Measurements from ENCODE around the gene LDB1. TPM values are rescaled to one million over a fixed set of nuclear protein-coding genes. Genes with fewer than 3 reads are reported as not detected.

LDB1 gene
- total RNA-seq, 4 donors from 2014 or later: 31.9 to 81.9 (median 54.1) TPM

DNA sequence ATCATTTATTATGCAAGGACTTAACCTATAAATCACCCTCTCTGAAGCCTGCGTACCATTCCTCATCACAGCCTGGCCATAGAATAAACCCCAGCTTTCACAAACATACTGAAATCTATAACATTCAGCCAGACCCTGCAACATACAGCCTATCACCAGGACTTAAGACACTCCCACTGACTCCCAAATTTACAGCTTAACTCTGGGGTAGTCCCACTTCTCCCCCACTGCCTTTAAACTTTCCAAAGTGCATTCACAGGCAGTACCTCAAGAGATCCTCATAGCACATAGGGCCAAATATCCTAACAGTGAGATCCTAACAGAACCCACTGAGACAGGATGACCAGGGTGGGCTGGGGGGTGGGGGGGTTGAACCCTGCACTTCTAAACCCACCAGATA, 3.5 kb downstream of the LDB1 start:
- Histone ChIP-seq H3K36me3 (no peaks in the 10 kb centered on the region), H3K27me3 (no peaks in the 10 kb centered on the region), H3K9me3 (no peaks in the 10 kb centered on the region), H3K27ac (peak overlapping the region; percentile 93 to 99 (median 97)), H3K4me1 (peaks cover 44 to 74% (median 68%) of the 10 kb centered on the region in 4 donors), H3K4me3 (peak overlapping the region in 1 of 4 donors; percentile 74)
- intact Hi-C loops (cut with DNase I; ENCODE audit: low total_unique reads): no loop called here
- no peak for DNase-seq
- 75 to 100% methylated on average over 1 of the region's 1 CpG for WGBS, 2 donors (ENCODE audit: low coverage in 1 of 2)
- TF ChIP-seq POLR2A (IDR thresholded peaks at IDR 0.05) (no peak), EP300 (IDR thresholded peaks at IDR 0.05; ENCODE audit: low read depth) (no peak), POLR2AphosphoS5 (IDR thresholded peaks at IDR 0.05) (no peak)
- TF ChIP-seq, protein P1, sequence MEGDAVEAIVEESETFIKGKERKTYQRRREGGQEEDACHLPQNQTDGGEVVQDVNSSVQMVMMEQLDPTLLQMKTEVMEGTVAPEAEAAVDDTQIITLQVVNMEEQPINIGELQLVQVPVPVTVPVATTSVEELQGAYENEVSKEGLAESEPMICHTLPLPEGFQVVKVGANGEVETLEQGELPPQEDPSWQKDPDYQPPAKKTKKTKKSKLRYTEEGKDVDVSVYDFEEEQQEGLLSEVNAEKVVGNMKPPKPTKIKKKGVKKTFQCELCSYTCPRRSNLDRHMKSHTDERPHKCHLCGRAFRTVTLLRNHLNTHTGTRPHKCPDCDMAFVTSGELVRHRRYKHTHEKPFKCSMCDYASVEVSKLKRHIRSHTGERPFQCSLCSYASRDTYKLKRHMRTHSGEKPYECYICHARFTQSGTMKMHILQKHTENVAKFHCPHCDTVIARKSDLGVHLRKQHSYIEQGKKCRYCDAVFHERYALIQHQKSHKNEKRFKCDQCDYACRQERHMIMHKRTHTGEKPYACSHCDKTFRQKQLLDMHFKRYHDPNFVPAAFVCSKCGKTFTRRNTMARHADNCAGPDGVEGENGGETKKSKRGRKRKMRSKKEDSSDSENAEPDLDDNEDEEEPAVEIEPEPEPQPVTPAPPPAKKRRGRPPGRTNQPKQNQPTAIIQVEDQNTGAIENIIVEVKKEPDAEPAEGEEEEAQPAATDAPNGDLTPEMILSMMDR (IDR thresholded peaks at IDR 0.05): no peak
- in situ Hi-C loops (cut with MboI; ENCODE audit: low pct_ligation_motif_present in 1 of 4, low pct_unique_long_range_greater_than_20kb in 1 of 4, low sequenced_read_pairs in 3 of 4): no loop called here

DNA sequence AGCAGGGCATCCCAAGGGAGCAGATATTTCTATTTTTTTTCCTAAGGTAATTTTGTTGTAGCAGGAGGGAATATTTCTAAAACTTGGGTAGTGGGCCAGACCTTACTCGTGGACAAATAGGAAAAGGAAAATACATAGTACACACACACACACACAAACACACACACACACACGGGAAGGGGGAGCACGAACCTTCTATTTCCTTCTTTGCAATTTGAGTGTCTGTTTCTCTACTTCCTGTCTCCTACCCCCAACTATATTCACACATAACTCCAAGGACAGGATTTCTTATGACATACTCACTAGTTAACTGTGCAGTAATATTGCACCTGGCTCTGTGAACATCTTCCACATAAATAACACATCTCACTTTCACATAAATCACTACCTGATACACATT, 4.4 kb downstream of the LDB1 start:
- H3K27ac ChIP-seq: peak overlapping the region; percentile 93 to 99 (median 97)
- in situ Hi-C loops (cut with MboI; ENCODE audit: low pct_ligation_motif_present in 1 of 4, low pct_unique_long_range_greater_than_20kb in 1 of 4, low sequenced_read_pairs in 3 of 4) (no loop called here), intact Hi-C loops (cut with DNase I; ENCODE audit: low total_unique reads) (no loop called here)
- H3K27me3 ChIP-seq: no peaks in the 10 kb centered on the region
- peak overlapping the region in 1 of 4 donors; percentile 87 for H3K4me3 ChIP-seq
- H3K36me3 ChIP-seq: peaks cover 0 to 6% (median 0%) of the 10 kb centered on the region in 4 donors
- H3K4me1 ChIP-seq: peaks cover 44 to 70% (median 64%) of the 10 kb centered on the region in 4 donors
- no peaks in the 10 kb centered on the region for H3K9me3 ChIP-seq
- TF ChIP-seq, protein P1 (IDR thresholded peaks at IDR 0.05): no peak
- TF ChIP-seq POLR2A (IDR thresholded peaks at IDR 0.05): no peak
- no peak for TF ChIP-seq EP300 (IDR thresholded peaks at IDR 0.05; ENCODE audit: low read depth)
- no peak for TF ChIP-seq POLR2AphosphoS5 (IDR thresholded peaks at IDR 0.05)
- 0 to 2% methylated on average over 2 to 3 of the region's 3 CpGs for WGBS, 2 donors (ENCODE audit: low coverage in 1 of 2)
- no peak for DNase-seq

DNA sequence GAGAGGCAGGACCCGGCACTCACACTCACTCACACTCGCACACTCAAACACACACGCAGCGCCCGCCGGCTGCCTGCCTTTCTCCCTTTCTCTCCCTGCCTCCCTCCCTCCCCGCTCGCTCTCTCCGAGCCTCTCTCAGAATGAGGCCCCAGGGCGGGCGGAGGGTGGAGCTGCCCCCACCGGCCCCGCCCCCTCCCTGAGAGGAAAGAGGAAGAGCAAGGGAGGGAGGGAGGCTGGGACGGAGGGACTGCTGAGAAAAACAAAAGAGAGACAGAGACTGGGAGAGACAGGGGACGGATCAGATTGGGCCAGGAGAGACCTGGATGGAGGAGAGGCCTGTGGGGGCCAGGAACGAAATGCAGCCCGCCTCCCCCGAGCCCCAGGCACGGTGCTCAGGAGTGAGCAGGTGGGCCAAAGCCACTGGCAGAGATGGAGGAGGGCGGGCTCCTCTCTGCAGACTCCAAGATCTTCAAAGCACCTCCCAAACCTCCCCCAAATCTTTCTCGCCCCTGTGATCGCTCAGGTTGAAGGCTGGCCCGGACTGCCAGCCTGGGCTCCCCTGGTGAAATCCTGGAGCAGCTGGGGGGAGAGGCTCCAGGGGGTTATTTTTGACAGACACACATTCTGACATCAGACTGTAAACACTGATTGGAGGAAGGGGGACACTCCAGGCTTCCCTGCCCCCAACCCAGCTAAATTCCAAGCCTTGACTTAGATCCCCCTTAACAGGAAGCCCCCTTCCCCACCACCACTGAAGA, 5.1 kb downstream of the LDB1 start:
- intact Hi-C loops (cut with DNase I; ENCODE audit: low total_unique reads) (no loop called here), in situ Hi-C loops (cut with MboI; ENCODE audit: low pct_ligation_motif_present in 1 of 4, low pct_unique_long_range_greater_than_20kb in 1 of 4, low sequenced_read_pairs in 3 of 4) (no loop called here)
- H3K27me3 ChIP-seq: no peaks in the 10 kb centered on the region
- peak; percentile 94 for DNase-seq
- no peak for TF ChIP-seq EP300 (IDR thresholded peaks at IDR 0.05; ENCODE audit: low read depth)
- TF ChIP-seq POLR2A (IDR thresholded peaks at IDR 0.05): peak; percentile 68
- peak; percentile 78 to 94 (median 86) for TF ChIP-seq POLR2AphosphoS5 (IDR thresholded peaks at IDR 0.05)
- H3K4me1 ChIP-seq: peaks cover 44 to 70% (median 64%) of the 10 kb centered on the region in 4 donors
- 1% methylated on average over 18 of the region's 23 CpGs; no CpG with 5 or more reads in 1 of the 2 donors for WGBS, 2 donors (ENCODE audit: low coverage in 1 of 2)
- H3K9me3 ChIP-seq: no peaks in the 10 kb centered on the region
- H3K4me3 ChIP-seq: peak overlapping the region; percentile 71 to 87 (median 76)
- peaks cover 0 to 11% (median 3%) of the 10 kb centered on the region in 4 donors for H3K36me3 ChIP-seq
- peak overlapping the region; percentile 93 to 99 (median 97) for H3K27ac ChIP-seq

DNA sequence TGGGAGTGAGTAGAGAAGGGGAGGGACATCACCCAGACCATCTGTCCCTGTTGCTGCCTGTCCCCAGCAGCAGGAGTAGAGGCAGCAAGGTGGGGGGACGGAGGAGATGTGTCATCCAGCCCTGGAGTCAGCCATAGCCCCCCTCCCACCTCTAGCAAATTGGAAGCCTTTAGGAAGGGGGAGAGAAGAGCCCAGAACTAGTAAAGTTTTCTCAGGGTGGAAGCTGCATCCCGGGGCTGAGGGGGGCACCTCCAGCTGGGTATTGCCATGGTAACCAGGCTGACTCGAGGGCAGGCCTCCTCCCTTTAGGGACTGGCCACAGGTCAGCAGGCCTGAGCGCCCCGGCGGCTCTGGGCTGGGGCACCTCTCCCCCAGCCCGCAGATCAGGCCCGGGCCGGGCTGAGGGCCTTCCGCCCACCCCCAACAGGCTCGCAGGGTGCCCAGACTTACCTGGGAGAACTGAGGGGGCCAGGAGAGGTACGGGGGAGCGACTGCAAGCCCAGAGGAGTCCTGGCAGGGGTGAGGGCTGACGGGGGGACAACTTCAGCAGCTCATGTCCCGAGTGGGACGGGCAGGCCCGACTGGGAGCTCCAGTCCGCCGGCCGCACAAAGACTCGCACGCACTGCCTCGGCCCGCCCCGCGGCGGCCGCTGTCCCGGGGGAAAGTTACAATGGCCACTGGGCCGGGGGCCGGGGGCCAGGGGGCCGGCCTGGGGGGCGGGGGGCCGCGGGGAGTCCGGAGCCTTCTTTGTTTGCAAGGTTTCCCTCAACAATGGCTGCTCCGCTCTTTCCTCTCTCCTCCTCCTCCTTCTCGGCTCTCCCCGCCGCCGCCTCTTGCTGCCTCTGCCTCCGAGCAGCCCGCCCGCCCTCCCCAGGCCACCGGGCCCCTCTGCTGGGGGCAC, 6.0 kb downstream of the LDB1 start:
- TF ChIP-seq EP300 (IDR thresholded peaks at IDR 0.05; ENCODE audit: low read depth): no peak
- TF ChIP-seq POLR2AphosphoS5 (IDR thresholded peaks at IDR 0.05): no peak
- TF ChIP-seq, protein P1 (IDR thresholded peaks at IDR 0.05): no peak
- Histone ChIP-seq H3K27me3 (no peaks in the 10 kb centered on the region), H3K36me3 (peaks cover 0 to 17% (median 7%) of the 10 kb centered on the region in 4 donors), H3K9me3 (no peaks in the 10 kb centered on the region), H3K4me3 (peak overlapping the region; percentile 71 to 87 (median 76)), H3K4me1 (peaks cover 44 to 65% (median 60%) of the 10 kb centered on the region in 4 donors), H3K27ac (peak overlapping the region; percentile 93 to 99 (median 97))
- in situ Hi-C loops (cut with MboI; ENCODE audit: low pct_ligation_motif_present in 1 of 4, low pct_unique_long_range_greater_than_20kb in 1 of 4, low sequenced_read_pairs in 3 of 4): no loop called here
- peak; percentile 29 for DNase-seq
- WGBS, 2 donors (ENCODE audit: low coverage in 1 of 2): 9% methylated on average over 7 of the region's 45 CpGs; no CpG with 5 or more reads in 1 of the 2 donors
- intact Hi-C loops (cut with DNase I; ENCODE audit: low total_unique reads): no loop called here
